H4 (cell line): ENCODE results near the gene TTBK2. TPM values are rescaled to one million over a fixed set of nuclear protein-coding genes. Genes with fewer than 3 reads are reported as not detected.
A peak's percentile ranks its signal among the peaks of the same experiment; 100 is the strongest.
"Not testable (repeated sequence)": the region's sequence is repeated elsewhere in the genome, so short reads cannot be mapped to it uniquely, and the experiment has no call there.

Experiments used
- DNase-seq: peaks from one replicate; pipeline ENCODE4 v3.0.0-alpha.2; 2015; ENCODE audit warnings: low spot score
- total RNA-seq: library from RNA; depleted of rRNA; stranded (reverse); fragments of >200 nt; shearing (Covaris generic); gene quantifications from 2 replicates; pipeline ENCODE4 v1.2.3, GENCODE V29; 2014

TTBK2 gene
- total RNA-seq, 1 experiment from 2014 or later = 5.0 TPM

DNA sequence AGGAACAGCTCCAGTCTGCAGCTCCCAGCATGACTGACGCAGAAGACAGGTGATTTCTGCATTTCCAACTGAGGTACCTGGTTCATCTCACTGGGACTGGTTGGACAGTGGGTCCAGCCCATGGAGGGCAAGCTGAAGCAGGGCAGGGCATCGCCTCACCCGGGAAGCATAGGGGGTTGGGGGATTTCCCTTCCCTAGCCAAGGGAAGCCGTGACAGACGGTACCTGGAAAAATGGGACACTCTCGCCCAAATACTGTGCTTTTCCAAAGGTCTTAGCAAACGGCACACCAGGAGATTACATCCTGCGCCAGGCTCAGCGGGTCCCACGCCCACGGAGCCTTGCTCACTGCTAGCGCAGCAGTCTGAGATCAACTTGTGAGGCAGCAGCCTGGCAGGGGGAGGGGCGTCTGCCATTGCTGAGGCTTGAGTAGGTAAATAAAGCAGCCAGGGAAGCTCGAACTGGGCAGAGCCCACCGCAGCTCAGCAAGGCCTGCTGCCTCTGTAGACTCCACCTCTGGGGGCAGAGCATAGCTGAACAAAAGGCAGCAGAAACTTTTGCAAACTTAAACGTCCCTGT lies 156.3 kb downstream of the TTBK2 start:
- not testable (repeated sequence) for DNase-seq

DNA sequence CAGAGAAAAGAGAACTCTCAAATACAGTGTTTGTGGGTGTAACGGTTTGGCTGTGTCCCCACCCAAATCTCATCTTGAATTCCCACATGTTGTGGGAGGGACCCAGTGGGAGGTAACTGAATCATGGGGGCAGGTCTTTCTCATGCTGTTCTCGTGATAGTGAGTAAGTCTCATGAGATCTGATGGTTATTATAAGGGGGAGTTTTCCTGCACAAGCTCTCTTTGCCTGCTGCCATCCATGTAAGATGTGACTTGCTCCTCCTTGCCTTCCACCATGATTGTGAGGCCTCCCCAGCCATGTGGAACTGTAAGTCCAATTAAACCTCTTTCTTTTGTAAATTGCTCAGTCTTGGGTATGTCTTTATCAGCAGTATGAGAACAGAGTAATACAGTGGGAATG lies 158.8 kb downstream of the TTBK2 start:
- not testable (repeated sequence) for DNase-seq

DNA sequence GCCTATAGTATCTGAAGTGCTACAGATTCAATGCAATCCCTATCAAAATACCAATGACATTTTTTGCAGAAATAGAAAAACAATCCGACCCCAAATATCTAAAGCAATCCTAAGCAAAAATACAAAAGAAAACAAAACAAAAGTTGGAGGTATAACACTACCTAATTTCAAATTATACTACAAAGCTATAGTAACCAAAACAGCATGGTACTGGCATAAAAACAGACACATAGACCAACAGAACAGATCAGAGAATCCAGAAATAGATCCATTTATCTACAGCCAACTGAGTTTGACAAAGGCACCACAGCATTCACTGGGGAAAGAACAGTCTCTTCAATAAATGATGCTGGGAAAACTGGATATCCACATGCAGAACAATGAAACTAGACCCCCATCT lies 159.8 kb downstream of the TTBK2 start:
- no peak for DNase-seq

- DNase-seq = no peak
These were observed 161.5 kb downstream of the TTBK2 start for GRCh38 chr15:42759093-42759492.

- DNase-seq = no peak
These were observed 170.3 kb downstream of the TTBK2 start for GRCh38 chr15:42750306-42750705.

DNA sequence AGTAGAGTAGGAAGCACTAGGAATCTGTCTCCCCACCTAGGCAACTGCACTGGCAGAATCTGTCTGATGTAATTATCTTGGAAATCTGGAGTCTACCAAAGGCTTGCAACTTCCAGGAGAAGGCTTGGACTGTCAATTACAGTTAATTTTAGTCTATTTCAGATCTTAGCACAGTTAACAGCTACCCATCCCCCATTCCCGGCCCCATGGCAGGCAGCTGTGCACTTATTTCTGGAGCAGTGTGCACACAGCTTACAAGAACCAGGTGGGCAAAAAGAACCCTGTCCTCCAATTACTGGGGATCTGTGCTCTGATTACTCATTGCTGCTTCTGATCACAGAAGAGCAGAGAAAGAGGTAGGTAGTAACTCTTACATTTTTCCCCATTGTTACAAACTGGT lies 171.3 kb downstream of the TTBK2 start:
- DNase-seq = no peak

GRCh38 chr15:42744195-42744594 lies 176.4 kb downstream of the TTBK2 start:
- DNase-seq = no peak

DNA sequence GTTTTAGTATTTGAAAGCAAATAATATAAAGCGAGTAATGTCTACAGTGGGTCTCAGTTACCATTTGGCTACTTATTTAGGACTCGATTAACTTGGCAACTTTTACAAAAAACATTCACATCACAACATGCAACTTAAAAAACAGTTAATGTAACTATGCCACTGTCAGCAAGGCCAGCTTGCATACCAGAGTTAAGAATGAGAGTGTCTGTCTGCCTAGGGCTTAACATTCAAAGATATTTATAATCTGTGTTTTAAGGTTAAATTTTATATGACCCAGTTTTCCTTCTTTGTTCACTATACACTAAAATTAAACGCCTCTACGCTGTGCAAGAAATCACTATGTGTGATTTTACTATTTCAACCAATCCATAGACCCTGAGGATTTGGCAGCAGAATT lies 178.4 kb downstream of the TTBK2 start:
- no peak for DNase-seq

DNA sequence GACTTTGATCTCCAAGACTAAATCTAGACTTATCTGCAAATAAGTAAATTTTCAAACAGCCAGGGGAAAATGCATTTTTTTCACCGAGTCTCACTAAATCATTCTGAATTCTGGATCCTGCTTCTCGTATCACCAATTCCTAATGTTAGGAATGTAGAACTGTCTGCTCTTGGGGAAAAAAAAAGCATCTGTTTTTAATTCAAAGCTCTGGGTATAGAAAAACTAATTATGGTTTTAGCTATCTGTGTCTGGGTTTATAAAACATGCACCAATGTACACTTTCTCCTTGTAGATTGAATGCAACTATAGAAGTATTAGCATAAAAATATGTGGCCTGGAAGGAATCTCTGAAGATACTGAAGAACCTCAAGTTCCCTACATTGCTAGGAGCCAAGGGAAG lies 178.9 kb downstream of the TTBK2 start:
- no peak for DNase-seq

DNA sequence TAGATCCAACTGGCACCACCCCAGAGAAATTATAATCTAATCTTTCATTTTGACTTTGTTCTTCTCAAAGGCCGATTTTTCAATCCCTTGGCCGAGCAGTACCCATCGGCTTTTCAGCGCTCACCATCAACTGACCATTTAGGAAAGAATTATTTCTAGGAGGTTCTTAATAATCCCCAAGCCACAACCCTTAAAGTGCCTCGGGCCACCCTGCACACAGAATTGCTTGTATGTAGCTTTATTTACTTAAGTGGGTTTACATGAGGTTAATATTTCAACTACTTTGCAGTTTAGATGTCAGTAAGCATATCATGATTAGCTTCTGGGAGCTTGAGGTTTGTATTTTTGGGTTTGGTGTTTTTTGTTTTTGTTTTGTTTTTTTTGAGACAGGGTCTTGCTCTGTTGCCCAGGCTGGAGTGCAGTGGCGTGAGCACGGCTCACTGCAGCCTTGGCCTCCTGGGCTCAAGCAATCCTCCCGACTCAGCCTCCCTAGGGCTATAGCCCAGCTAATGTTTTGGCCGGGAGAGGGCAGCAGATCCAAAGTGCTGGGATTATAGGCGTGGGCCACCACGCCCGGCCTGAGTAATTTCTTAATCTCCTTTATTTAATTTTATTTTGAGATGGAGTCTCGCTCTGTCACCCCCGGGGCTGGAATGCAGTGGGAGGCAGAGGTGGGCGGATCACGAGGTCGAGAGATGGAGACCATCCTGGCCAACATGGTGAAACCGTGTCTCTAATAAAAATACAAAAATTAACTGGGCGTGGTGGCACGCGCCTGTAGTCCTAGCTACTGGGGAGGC lies 182.8 kb downstream of the TTBK2 start:
- DNase-seq = no peak

- DNase-seq = peak; percentile 57
These were observed 183.6 kb downstream of the TTBK2 start, which contains the start of gene CDAN1 for GRCh38 chr15:42736793-42737528. TSS of gene CDAN1 (minus strand) at chr15:42737128. CDS start at chr15:42737102, 26 bp downstream.

DNA sequence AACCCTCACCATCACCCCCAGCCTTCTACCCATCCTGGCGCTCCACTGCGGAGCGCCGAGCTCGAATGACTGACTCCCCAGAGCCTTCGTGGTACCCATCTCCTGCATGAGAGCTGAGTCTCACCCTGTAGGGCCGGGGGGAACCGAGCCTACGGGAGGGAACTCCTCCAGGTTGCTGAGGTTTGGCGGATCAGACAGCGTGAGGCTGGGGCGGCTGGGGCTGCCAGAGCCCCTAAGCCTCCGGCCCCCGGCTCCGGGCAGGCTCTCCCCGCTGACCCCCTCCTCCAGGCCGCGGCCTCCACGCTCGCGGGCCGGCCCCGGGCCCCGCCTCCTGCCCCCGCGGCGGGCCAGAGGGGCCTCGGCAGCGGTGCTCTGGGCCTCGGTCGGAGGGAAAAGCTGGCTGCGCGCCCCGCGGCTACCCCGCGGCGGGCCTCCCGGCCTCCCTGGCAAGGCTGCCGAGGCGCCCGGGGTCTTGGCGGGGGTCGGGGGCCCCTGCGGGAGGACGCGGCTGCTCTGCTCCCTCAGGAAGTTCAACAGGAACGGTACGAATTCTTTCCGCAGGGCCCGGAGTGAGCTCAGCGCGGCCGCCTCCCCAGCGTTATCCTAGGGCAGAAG lies 184.3 kb downstream of the TTBK2 start:
- no peak for DNase-seq

- DNase-seq = no peak
These were observed 185.0 kb downstream of the TTBK2 start for GRCh38 chr15:42735382-42736165.

DNA sequence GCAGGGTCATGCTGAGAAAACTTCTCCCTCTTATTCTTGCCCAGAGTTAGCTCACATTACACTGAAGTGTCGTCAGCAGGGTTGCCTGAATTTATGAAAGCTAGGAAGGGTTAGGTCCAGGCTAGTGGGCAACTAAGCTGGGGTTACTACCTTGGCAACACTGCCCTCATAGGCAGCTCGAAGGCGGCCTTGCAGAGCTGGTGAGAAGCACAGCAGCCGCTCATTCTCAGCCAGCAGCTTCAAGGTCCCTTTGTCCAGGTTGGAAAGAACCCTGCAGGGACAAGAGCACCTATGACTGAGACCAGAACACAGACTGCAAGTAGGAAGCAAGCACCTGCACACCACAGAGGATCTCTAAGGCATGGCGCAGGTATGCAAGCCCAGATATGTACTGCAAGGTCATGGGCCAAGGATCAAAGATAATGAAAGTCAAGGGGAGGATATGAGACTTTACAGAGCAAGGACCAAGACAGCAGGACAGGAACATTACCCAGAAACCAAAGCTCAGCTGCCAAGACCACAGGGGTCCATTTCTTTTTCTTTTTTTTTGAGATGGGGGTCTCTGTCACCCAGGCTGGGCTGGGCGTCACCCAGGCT lies 186.4 kb downstream of the TTBK2 start:
- DNase-seq = no peak

DNA sequence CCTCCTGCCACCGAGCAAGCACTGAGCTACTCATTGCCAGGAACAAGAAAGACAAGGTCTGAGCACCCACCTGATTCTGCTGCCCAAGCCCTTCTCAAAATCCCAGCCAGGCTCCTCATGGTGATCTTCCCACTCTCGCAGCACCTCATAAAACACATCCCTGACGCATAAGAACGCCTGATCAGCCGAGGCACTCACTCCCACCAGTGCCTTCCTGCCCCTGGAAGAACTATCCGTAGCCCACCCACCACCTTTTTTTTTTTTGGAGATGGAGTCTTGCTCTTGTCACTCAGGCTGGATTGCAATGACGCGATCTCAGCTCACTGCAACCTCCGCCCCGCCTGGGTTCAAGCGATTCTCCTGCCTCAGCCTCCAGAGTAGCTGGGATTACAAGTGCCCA lies 187.6 kb downstream of the TTBK2 start:
- no peak for DNase-seq

DNA sequence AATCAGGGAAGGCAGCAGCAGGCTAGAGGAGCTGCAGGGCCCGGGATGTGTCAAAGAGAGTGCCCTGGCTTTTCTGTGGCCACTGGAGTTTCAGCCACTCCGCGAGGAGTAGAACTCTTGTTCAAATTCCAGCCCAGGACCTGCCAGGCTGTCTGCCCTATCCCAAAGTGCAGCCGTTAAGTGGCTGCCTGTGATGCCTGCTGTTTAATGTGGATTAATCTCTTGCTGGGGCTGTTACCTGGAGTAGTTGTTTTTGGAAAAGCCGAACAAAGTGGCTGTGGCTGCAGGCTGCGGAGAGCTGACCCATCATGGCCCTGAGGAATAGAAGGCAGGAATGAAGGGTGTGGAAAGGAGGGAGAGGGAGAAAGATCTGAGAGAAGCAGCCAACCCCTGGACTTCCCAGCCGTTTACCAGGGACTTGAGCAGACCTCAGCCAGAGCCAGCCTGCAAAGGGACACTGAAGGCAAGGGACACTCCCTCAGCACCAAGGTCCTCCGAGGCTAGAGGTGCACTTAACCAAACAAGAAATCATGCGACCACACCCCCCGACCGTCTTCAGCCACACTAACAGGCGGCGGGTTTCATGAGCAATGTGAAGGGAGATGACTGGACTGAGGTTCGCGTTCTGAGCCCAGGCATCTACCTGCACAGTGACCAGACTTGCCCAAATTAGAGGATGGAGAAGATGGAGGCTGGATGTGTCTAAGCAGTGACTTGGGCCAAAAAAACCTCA lies 188.3 kb downstream of the TTBK2 start:
- DNase-seq = no peak

DNA sequence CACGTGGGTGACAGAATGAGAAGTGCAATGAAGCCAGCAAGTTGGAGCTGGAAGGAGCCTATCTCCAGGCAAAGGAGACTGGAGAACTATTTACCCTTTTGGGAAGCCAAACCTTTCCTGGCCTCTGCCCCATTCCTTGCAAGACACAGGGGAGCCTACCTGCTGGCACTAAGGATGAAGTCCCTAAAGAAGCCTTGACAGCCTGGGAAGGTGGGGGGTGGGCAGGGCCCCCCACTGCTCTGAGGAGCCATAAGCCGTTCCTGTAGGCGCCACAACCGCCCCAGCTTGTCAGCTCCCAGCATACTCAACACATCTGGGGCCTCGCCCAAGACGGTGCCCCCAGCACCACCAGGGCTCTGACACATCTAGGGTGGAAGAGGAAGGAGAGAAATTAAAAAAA lies 189.1 kb downstream of the TTBK2 start:
- DNase-seq = no peak

- no peak for DNase-seq
These were observed 190.0 kb downstream of the TTBK2 start for GRCh38 chr15:42730536-42730935.

DNA sequence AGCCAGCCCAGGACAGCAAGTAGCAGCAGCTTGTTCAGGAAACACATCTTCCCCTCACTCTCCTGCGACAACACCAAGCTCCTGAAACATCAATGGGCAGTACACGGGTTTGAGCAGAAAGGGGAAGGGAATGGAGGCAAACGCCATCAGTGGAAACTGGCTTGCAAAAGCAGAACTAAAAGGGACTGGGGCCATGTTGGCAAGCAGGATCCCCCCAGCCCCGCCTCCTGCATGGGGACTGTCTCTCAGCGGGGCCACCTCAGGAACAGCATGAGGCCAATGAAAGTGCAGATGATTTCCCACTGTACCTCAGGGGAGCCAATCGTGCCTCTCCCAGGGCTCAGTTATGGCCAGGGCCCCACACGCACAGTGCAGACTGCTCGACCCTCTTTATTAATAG lies 190.4 kb downstream of the TTBK2 start:
- DNase-seq = no peak

DNA sequence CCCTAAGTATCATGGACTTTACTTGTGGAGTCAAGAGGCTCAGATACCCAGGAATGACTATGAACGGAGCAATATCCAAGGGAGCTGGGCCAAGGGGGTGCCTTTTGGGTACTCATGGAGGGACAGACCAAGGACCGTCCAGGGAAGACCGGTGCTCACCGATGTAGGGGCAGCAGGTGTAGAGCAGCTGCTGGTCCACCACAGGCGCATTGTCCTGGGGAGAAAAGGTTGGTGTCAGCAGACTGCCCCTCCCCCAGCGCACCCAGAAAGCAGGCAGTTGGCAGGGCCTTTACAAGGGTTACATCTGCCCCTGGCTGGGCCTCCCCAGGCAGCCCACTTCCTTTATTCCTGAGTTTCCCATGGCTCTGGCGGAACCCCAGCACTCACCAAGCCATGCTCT lies 191.2 kb downstream of the TTBK2 start:
- no peak for DNase-seq
